GM21515 (cell line): ENCODE measurements around the gene PLAAT5.
"Not testable (repeated sequence)": the region's sequence is repeated elsewhere in the genome, so short reads cannot be mapped to it uniquely, and the experiment has no call there.

Experiments used
- ATAC-seq: cut with Tn5 transposase; IDR thresholded peaks from one replicate; pipeline ENCODE4 v1.9.1; 2021; ENCODE audit not compliant: unreplicated experiment

The PLAAT5 gene

GRCh38 chr11:63488789-63489188 is 2.2 kb downstream of the PLAAT5 start:
- ATAC-seq, result no peak

DNA sequence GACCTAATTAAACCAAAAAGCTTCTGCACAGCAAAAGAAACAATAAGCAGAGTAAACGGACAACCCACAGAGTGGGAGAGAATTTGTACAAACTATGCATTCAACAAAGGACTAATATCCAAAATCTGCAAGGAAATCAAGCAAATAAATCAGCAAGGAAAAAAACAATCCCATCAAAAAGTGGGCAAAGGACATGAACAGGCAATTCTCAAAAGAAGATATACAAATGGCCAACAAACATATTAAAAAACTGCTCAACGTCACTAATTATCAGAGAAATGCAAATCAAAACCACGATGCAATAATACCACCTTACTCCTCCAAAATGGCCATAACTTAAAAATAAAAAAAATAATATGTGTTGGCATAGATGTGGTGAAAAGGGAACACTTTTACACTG is 5.2 kb downstream of the PLAAT5 start:
- ATAC-seq, result no peak

- ATAC-seq, result no peak
Observed at GRCh38 chr11:63480039-63480438, 10.9 kb downstream of the PLAAT5 start.

DNA sequence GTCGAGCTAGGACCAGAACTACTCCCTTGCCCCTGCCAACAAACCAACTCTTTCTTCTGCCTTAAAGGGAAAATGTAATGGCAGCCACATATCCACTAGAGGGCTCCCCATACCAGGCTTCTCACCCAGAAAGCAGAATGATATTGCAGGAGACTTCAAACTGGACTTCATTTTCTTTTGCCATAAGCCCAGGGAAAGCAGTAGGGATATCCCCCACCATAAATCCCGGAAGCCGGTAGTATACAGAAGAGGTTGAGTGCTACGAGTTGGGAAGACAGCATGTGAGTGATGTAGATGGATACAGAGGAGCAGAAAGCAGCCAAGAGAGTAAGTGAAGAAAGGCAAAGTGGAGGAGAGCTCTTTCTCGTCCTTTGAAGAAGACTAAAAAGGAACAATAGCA is 12.1 kb downstream of the PLAAT5 start:
- ATAC-seq, result no peak

DNA sequence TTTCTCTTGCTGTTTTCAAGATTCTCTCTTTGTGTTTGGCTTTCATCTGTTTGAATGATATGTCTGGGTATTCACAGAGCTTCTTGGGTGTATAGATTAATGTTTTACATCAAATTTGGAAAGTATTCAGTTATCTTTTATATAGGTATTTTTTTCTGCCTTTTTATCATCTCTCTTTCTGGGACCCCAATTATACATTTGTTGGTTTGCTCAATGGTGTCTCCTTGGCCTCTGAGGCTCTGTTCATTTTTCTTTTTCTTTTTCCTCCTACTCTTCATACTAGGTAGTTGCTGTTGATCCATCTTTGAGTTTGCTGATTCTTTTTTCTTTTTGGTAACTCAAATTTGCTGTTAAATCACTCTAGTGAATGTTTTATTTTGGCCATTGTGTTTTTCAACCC is 14.3 kb downstream of the PLAAT5 start:
- no peak for ATAC-seq

GRCh38 chr11:63472372-63472771 is 18.6 kb downstream of the PLAAT5 start:
- ATAC-seq, result no peak

DNA sequence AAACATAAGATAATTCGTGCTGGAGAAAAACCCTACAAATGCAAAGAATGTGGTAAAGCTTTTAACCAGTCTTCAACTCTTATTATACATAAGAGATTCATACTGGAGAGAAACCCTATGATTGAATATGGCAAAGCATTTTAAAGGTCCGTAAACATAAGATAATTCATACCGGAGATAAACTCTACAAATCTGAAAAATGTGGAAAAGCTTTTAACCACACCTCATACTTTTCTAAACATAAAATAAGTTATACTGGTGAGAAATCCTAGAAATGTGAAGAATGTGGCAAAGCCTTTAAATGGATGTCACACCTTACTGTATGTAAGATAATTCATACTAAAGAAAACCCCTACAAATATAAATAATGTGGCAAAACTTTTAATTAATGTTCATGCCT is 20.7 kb downstream of the PLAAT5 start:
- no peak for ATAC-seq

DNA sequence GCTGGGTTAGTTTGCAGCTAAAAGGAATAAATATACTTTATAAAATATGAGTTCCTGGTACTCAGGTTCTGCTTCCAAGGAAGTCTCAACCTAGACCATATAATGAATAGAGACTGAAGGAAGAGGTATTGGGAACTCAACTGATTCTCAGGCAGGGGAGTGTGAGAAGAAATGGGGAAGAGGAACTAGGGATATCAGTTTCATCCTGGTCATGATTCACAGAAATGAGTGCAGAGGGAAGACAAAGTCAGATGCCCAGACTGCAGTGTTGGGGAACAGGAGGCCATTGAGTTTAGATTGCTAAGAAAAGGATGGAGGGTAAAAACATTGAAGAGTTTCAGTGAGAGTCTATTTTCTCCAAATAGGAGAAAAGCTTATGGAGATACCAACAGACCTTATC is 28.8 kb downstream of the PLAAT5 start:
- ATAC-seq, result no peak

DNA sequence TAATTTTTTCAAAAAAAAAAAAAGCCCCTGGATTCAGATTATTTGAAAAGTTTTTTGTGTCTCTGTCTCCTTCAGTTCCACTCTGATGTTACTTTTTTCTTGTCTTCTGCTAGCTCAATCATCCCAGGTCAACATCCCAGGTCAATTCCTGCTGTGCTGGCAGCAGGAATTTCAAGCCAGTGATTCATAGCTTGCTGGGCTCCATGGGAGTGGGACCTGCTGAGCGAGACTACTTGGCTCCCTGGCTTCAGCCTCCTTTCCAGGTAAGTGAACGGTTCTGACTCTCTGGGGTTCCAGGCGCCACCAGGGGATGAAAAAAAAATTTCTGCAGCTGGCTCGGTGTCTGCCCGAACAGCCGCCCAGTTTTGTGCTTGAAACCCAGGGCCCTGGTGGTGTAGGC is 31.4 kb downstream of the PLAAT5 start:
- ATAC-seq, result no peak

DNA sequence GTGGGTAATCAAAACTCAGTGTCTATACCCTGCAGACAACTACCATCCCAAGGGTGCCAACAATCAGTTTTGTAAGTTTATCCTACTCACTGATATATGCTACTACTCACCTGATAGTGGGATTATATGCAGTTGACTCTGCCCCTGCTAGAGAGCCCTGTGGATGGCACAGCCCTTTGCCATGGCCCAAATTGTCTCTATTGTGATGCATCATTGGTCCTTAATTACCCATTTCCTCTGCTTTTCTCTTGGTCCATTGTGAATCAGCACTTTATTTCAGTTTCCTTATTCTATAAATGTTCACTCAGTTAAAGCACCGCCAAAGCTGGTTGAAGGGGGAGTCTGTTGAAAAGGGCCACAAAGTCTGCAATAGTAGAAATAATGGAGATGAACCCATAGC is 42.3 kb downstream of the PLAAT5 start:
- no peak for ATAC-seq

DNA sequence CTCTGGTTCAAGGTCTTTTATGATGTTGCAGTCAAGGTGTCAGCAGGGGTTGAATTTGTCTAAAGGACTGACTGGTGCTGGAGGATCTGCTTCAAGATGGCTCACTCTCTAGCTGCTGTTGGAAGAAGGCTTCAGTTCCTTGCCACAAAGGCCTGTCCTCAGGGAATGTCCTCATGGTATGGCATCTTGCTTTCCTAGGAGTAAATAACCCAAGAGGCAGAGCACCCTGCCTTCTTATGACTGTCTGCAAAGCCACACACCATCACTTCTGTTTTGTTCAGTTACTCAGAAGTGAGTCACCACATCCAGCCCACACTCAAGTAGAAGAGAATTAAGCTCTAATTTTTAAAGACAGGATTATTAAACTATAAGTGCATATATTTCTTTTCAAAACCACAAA is 45.2 kb downstream of the PLAAT5 start:
- no peak for ATAC-seq

DNA sequence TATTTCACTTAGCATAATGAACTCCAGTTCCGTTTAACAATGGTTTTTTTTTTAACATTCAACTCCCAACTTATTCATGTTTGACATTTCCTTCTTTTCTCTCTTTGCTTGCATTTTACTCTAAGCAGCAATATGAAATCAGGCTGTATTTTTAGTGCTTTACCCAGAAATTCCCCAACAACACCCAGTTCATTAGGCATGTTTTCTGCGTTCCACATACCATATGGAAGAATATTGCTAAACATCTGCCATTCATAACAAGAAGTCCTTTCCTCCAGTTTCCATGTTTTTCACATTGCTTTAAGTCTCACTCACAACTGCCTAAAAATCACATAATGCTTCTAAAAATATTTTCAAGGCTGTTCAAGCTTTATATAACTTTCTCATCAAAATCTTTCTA is 45.8 kb downstream of the PLAAT5 start:
- ATAC-seq, result no peak

- ATAC-seq, result no peak
Observed at GRCh38 chr11:63444160-63444559, 46.8 kb downstream of the PLAAT5 start.

- ATAC-seq, result no peak
Observed at GRCh38 chr11:63443714-63444113, 47.3 kb downstream of the PLAAT5 start.

DNA sequence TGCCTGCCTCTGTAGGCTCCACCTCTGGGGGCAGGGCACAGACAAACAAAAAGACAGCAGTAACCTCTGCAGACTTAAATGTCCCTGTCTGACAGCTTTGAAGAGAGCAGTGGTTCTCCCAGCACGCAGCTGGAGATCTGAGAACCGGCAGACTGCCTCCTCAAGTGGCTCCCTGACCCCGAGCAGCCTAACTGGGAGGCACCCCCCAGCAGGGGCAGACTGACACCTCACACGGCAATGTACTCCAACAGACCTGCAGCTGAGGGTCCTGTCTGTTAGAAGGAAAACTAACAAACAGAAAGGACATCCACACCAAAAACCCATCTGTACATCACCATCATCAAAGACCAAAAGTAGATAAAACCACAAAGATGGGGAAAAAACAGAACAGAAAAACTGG is 55.1 kb downstream of the PLAAT5 start:
- not testable (repeated sequence) for ATAC-seq

- ATAC-seq, result not testable (repeated sequence)
Observed at GRCh38 chr11:63435351-63435750, 55.6 kb downstream of the PLAAT5 start.

DNA sequence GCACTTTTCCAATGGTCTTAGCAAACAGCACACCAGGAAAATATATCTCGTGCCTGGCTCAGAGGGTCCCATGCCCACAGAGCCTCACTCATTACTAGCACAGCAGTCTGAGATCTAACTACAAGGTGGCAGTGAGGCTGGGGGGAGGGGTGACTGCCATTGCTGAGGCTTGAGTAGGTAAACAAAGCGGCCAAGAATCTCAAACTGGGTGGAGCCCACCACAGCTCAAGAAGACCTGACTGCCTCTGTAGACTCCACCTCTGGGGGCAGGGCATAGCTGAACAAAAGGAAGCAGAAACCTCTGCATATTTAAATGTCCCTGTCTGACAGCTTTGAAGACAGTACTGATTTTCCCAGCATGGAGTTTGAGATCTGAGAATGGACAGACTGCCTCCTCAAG is 60.2 kb downstream of the PLAAT5 start:
- not testable (repeated sequence) for ATAC-seq

GRCh38 chr11:63427971-63428508 is 62.9 kb downstream of the PLAAT5 start:
- ATAC-seq, result no peak

DNA sequence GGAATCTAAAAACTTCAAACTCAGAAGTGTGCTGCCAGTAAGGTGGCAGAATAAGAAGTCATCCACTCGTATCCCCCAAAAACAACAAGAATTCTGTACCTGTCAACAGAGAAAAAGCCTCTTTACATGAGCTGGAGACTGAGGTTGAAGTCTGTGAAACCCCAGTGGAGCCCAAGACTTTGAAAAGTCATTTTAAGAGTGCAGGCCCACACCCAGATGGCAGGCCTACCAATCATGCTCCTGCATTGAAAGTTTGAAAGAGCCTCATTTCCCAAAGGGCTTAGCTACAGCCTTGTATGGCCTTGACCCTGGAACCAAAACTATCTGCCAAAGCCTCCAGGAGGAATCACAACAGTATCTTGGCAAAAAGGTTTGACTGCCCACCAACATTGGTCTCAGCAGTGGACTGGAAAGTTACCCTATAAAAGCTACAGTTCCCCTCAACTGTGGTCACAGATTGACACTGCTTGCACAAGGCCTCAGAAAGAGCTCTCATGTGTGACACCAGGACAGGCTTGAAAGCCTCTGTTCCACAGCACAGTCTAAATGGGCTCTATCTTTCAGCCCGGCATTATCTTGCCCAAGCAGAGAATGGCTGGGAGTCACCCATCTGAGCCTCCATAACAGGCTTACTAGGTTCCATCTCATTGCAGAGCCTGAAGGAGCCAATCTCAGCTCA is 73.7 kb downstream of the PLAAT5 start:
- no peak for ATAC-seq
